ENCODE measurements around the gene POLG2. TPM values are rescaled to one million over a fixed set of nuclear protein-coding genes. Genes with fewer than 3 reads are reported as not detected.

The POLG2 gene
- total and polyA plus RNA-seq, 2 donors (not counting 3 experiments of a cell fraction or from before 2014, with no cell fraction given), result 6.5 to 18.6 TPM

- FAIRE-seq (no peak), DNase-seq (ENCODE audit: low read depth, low spot score) (peak; percentile 36)
- Histone ChIP-seq H3K4me3 (replicated peaks in 1 of 3; ENCODE audit: insufficient read depth in 1 of 3, low read depth in 1 of 3, low read length in 3 of 3) (no peak overlapping the region), H3K36me3 (ENCODE audit: control insufficient read depth in 2 of 2, extremely low read depth in 1 of 2, insufficient read depth in 2 of 2, low read length in 2 of 2) (peaks cover 32 to 37% of the 10 kb centered on the region in 2 experiments), H3K9ac (replicated peaks; ENCODE audit: extremely low read depth, insufficient read depth, low read length) (no peak overlapping the region), H2AFZ (ENCODE audit: low read depth, low read length) (no peak overlapping the region), H3K27ac (ENCODE audit: insufficient read depth, low read depth, low read length) (no peak overlapping the region), H3K27me3 (ENCODE audit: control insufficient read depth in 2 of 2, insufficient read depth in 2 of 2, low read length in 2 of 2) (no peaks in the 10 kb centered on the region), H4K20me1 (replicated peaks; ENCODE audit: control insufficient read depth, extremely low read depth, insufficient read depth, low read length) (no peaks in the 10 kb centered on the region), H3K4me1 (ENCODE audit: control insufficient read depth, extremely low read depth, insufficient read depth, low read length) (no peaks in the 10 kb centered on the region), H3K4me2 (ENCODE audit: insufficient read depth, low read length) (no peak overlapping the region), H3K79me2 (ENCODE audit: control insufficient read depth, insufficient read depth, low read length) (no peaks in the 10 kb centered on the region), H3K9me3 (replicated peaks; ENCODE audit: control insufficient read depth, insufficient read depth, low read length) (no peaks in the 10 kb centered on the region), H3K9me1 (replicated peaks; ENCODE audit: control insufficient read depth, extremely low read depth, insufficient read depth, low read length) (no peaks in the 10 kb centered on the region)
- BruUV-seq (replicated peaks), result no TSS peak
- TF ChIP-seq MAX (IDR thresholded peaks at IDR 0.05; ENCODE audit: insufficient read depth, insufficient read length) (no peak), CTCF (IDR thresholded peaks at IDR 0.05; ENCODE audit: extremely low read depth in 1 of 2, insufficient read depth in 1 of 2, low read depth in 1 of 2, low read length in 2 of 2) (no peak), MYC (IDR thresholded peaks at IDR 0.05; ENCODE audit: low read depth, low read length) (no peak), POLR2A (IDR thresholded peaks at IDR 0.05; ENCODE audit: low read depth, low read length) (no peak), POLR2AphosphoS5 (IDR thresholded peaks at IDR 0.05; ENCODE audit: insufficient read depth, low read depth, low read length) (no peak), EZH2 (IDR thresholded peaks at IDR 0.05; ENCODE audit: borderline replicate concordance, low read depth, low read length, severe bottlenecking) (no peak), JUN (IDR thresholded peaks at IDR 0.05; ENCODE audit: borderline replicate concordance, insufficient read depth, insufficient read length, low read depth) (no peak), GATA2 (IDR thresholded peaks at IDR 0.05; ENCODE audit: insufficient read depth, insufficient read length, low read depth, low read length) (no peak)
- dilution Hi-C loops (cut with MboI; ENCODE audit: extremely low pct_ligation_motif_present, low sequenced_read_pairs) (no loop called here), intact Hi-C loops (cut with micrococcal nuclease) (no loop called here)
- ChIA-PET CTCF (interaction anchor here (0.9 to 1.9 kb wide), 5 partner anchors 20 to 201 kb away, joined by 3 to 12 read pairs (median 3); no protein-coding TSS in a partner anchor), POLR2A (interaction anchor here (0.6 to 0.9 kb wide), 2 partner anchors 28 to 76 kb away, joined by 3 read pairs; partner anchors contain the start of gene DDX5)
Observed at GRCh38 chr17:64533784-64534183, 36.9 kb upstream of the POLG2 start.

Measured in endothelial cell of umbilical vein (primary cell).